Peyer's patch (tissue), 4 donors: ENCODE data around the gene ADM5.

Experiments used
- POLR2A ChIP-seq, 2 donors: fragments of 450-650 bp; IDR thresholded peaks; one replicate each; pipeline ENCODE4 v1.5.1; 2017; ENCODE audit warnings: antibody characterized with exemption in 2 of 2, mild to moderate bottlenecking in 2 of 2, moderate library complexity in 2 of 2
- TF ChIP-seq, protein P1 (sequence below), 6 experiments: fragments of 450-650 bp in 4 of 6; fragments of 200-600 bp in 2 of 6; sonication (generic) in 1 of 6; IDR thresholded peaks; one replicate each; pipeline ENCODE4 v1.5.1; 2017 to 2019; ENCODE audit warnings: antibody characterized with exemption in 6 of 6, mild to moderate bottlenecking in 3 of 6, moderate library complexity in 1 of 6

DNA sequence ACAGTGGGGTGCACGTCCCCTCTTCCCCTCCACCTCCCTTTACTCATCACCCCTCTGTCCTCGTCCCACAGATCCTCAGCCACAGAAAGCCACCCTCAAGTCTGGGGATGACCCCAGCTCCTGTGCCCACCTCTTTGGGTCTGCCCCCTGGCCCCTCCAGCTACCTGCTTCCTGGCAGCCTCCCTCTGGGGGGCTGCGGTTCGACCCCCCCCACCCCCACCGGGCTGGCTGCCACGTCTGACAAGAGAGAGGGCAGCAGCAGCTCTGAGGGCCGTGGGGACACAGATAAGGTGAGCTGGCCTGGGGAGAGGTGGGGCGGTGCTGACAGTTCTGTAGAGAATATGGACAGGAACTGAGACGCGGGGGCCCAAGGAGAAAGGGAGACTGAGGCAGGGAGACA, 34.8 kb upstream of the ADM5 start:
- no peak for TF ChIP-seq POLR2A (IDR thresholded peaks at IDR 0.05)
- TF ChIP-seq, protein P1, sequence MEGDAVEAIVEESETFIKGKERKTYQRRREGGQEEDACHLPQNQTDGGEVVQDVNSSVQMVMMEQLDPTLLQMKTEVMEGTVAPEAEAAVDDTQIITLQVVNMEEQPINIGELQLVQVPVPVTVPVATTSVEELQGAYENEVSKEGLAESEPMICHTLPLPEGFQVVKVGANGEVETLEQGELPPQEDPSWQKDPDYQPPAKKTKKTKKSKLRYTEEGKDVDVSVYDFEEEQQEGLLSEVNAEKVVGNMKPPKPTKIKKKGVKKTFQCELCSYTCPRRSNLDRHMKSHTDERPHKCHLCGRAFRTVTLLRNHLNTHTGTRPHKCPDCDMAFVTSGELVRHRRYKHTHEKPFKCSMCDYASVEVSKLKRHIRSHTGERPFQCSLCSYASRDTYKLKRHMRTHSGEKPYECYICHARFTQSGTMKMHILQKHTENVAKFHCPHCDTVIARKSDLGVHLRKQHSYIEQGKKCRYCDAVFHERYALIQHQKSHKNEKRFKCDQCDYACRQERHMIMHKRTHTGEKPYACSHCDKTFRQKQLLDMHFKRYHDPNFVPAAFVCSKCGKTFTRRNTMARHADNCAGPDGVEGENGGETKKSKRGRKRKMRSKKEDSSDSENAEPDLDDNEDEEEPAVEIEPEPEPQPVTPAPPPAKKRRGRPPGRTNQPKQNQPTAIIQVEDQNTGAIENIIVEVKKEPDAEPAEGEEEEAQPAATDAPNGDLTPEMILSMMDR (IDR thresholded peaks at IDR 0.05), result no peak
